GM18502 (cell line): ENCODE results near the gene FERMT1.
"Not testable (repeated sequence)": the region's sequence is repeated elsewhere in the genome, so short reads cannot be mapped to it uniquely, and the experiment has no call there.

Experiments used
- ATAC-seq: cut with Tn5 transposase; IDR thresholded peaks from one replicate; pipeline ENCODE4 v1.9.1; 2021; ENCODE audit warnings: mild to moderate bottlenecking; ENCODE audit not compliant: unreplicated experiment, poor library complexity

The FERMT1 gene

DNA sequence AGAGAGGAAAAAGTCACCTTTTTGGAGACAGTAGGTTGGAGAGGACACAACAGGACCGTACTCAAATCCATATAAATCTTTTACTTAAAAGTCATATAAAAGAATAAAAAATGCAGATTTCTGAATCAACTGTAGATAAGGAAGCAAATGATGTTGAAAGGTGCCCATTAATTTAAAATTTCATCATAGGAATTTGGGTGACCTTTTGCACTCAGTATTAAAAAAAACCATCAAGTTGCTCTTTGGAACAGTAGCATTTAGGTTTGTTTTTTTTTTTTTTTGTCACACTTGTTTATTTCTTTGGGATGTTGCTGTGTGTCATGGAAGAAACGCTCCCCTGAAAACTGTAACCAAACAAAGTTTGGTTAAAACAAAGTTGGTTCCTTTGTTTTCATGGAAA is 48.0 kb downstream of the FERMT1 start:
- ATAC-seq, result no peak

DNA sequence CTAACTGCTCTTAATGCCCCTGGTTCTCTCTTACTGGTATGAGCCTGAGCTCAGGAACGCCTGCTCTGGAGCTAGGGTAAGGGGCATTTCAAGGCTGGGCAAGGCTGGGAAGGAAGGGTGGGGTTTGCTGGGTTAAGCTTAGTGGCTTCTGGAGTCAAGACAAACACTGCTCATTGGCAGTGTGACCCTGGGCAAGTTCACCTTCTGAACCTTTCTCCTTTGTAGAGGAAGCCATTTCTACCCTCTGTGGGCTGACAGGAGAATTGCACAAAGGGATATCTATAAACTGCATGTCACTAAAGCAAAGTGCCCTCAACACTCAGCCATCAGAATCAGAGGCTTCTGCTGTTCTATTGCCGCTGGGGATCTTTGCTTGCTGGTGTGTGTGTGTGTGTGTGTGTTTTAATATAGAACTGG is 48.7 kb downstream of the FERMT1 start:
- ATAC-seq, result peak; percentile 80

- no peak for ATAC-seq
Observed at GRCh38 chr20:6070829-6071695, 51.8 kb downstream of the FERMT1 start.

GRCh38 chr20:6069669-6070068 is 53.2 kb downstream of the FERMT1 start:
- ATAC-seq, result no peak

- no peak for ATAC-seq
Observed at GRCh38 chr20:6067763-6068318, 55.0 kb downstream of the FERMT1 start.

- no peak for ATAC-seq
Observed at GRCh38 chr20:6066582-6066981, 56.2 kb downstream of the FERMT1 start.

GRCh38 chr20:6061544-6061943 is 61.3 kb downstream of the FERMT1 start:
- no peak for ATAC-seq

DNA sequence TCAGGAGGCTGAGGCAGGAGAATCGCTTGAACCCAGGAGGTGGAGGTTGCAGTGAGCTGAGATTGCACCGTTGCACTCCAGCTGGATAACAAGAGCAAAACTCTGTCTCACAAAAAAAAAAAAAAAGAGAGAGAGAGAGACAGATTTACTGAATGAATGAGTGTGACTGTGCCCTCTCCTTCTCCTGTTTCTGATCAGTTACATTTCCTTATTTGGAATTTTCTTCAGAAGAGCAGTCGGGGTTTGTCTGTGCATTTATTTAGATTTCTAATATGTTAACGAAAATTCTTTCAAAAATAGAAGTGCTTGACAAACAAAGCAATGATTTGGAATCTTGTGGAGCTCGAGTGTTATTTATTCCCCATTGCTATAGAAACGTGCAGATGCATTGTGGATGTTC is 62.6 kb downstream of the FERMT1 start:
- ATAC-seq, result no peak

DNA sequence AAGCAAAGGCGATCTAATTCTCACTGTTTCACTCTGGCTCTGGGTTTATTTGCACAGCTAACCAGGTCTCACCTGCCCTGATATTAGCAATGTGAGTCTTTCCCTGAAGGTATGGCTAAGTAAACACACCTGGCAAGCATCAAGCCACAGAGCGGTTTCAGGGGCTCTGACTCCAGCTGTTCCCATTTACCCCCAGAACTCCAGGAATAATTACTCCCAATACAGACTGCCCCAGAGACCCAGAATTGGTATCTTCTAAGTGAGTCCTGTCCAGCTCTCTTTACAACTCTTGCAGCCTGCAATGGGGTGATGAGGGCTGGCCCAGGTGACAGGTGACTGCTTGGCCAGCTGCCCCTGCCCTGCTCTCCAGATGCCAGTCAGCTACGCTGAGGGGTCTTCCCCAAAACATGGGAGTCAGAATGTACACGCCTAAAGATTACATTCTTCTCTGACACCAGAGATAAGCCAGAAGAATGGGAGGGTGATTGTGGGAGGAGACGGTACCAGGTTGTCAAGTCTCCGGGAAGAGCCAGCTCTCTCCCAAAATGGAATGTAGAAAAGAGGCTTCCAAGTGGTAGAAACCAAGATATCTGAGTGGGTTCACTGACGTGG is 64.0 kb downstream of the FERMT1 start:
- no peak for ATAC-seq

DNA sequence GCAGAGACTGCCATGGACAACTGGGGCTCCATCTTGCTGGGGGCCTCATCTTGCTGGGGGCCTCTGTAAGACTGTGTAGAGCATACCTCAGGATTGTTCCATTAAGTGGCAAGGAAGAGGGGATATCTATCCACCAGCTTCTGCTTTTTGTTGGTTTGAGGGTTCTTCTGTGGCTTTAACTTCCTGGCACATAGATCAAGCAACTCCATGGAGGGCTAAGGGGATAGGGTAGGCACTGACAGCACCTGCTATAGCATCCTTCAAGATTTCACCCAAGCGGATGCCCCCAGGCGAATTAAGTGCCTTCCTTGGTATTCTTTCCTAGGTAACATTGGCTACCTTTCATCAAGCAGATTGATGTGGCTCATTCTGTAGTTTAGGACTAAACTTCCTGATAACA is 65.1 kb downstream of the FERMT1 start:
- no peak for ATAC-seq

GRCh38 chr20:6057139-6057538 is 65.7 kb downstream of the FERMT1 start:
- no peak for ATAC-seq

- ATAC-seq, result no peak
Observed at GRCh38 chr20:6055981-6056569, 66.8 kb downstream of the FERMT1 start.

- ATAC-seq, result no peak
Observed at GRCh38 chr20:6055161-6055783, 67.6 kb downstream of the FERMT1 start.

GRCh38 chr20:6054689-6055051 is 68.2 kb downstream of the FERMT1 start:
- ATAC-seq, result not testable (repeated sequence)

DNA sequence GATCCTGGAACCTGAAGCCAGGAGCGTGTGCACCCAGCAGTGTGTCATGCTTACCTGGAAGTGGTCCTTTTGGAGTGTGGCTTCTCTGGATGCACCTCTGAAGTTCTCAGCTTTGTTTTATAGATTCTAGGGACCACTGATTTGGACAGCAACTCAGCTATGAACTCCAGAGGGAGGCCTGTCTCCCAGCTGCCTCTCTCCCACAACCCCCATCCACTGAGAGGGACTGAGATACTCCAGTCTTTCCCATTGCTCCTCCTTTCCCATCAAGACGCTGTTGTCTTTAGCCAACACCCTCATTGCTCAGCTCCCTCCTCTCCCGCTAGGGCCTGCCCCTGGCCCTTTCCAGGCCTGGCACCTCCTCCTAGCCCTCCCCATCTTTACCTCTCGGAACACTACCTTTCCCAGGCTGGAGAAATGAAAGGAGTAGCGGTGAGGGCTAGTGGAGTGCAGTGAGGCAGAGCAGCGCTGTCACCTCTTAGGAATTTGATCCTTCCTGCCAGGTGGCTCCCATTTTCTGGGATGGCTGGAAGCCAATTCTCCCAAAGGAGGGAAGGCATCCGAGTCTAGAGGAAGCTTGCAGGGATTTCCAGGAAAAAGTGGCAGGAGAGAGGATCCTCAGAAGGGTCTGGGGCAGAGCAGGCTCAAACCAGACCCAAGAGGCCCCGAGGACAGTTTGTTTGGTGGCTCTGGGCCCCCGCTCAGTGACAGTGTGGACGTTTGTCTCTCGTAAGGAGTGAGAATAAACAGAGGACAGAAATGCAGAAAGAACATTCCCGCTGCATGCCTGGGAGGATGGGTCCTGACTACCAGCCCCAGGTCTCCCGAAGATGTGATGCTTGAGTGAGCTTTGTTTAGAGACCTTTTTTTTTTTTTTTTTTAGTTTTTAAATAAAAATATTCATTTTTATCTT is 68.8 kb downstream of the FERMT1 start, which contains the start of gene LRRN4:
TSS of gene LRRN4 (minus strand) at position 285 of the 913 bp plus-strand sequence. CDS start 1,261 bp downstream, outside the sequence.
- ATAC-seq, result no peak

- no peak for ATAC-seq
Observed at GRCh38 chr20:6053064-6053775, 69.6 kb downstream of the FERMT1 start.

GRCh38 chr20:6051505-6051904 is 71.3 kb downstream of the FERMT1 start:
- no peak for ATAC-seq

GRCh38 chr20:6048391-6048790 is 74.4 kb downstream of the FERMT1 start:
- ATAC-seq, result no peak

DNA sequence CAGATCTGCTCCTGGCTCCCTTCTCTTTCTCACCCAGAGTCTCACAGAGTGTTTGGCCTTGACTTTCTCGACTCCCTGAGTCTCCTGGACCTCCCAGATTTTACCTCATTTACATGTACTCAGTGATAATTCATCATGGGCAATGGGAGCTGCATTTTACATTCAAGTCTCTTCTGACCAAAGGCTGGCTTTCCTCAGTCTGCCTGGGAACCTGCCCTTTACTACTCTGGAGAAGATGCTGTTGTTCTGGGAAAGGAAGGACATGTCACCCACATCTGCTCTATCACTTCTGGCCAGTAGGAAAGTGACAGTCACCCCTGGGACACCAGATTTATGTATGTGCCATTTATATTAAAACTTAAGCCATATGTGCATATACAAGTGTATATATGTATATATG is 76.4 kb downstream of the FERMT1 start:
- ATAC-seq, result no peak
